Measurements from ENCODE around the gene FEZ2.

GRCh38 chr2:36526226-36526625 lies 71.7 kb downstream of the FEZ2 start:
- TF ChIP-seq CHD2 (IDR thresholded peaks at IDR 0.05; ENCODE audit: low read length, partially characterized antibody) = no peak
- TF ChIP-seq CTCF (IDR thresholded peaks at IDR 0.05) = no peak
- TF ChIP-seq EP300 (IDR thresholded peaks at IDR 0.05; ENCODE audit: borderline replicate concordance in 1 of 2, low read depth in 1 of 2, low read length in 1 of 2) = no peak
- TF ChIP-seq TEAD4 (IDR thresholded peaks at IDR 0.05; ENCODE audit: borderline replicate concordance, insufficient read depth) = no peak
- no peak for TF ChIP-seq REST (IDR thresholded peaks at IDR 0.05; ENCODE audit: low read depth, low read length)
- no peak for TF ChIP-seq RAD21 (IDR thresholded peaks at IDR 0.05; ENCODE audit: low read length)
- no peak for TF ChIP-seq USF2 (IDR thresholded peaks at IDR 0.05; ENCODE audit: borderline replicate concordance, low read depth, low read length)
